Measurements from ENCODE around the gene ABCA4. TPM values are rescaled to one million over a fixed set of nuclear protein-coding genes. Genes with fewer than 3 reads are reported as not detected.

The ABCA4 gene
- total RNA-seq, 2 donors from 2014 or later: 2.0 to 3.7 TPM

- Histone ChIP-seq H3K9me3 (no peaks in the 10 kb centered on the region), H3K27me3 (replicated peaks; ENCODE audit: insufficient read depth) (no peaks in the 10 kb centered on the region), H3K4me3 (no peak overlapping the region), H3K27ac (no peak overlapping the region), H3K36me3 (no peaks in the 10 kb centered on the region), H3K4me1 (ENCODE audit: control insufficient read depth in 1 of 2, low read depth in 2 of 2) (peaks cover 0 to 13% of the 10 kb centered on the region in 2 donors)
- DNase-seq (ENCODE audit: low spot score): no peak
- no peak for TF ChIP-seq CTCF (IDR thresholded peaks at IDR 0.05)
- ATAC-seq (ENCODE audit: insufficient number of reproducible peaks, low FRiP score, low read depth): no peak
Measured at GRCh38 chr1:93964777-93965200, 156.2 kb downstream of the ABCA4 start.

- H3K27ac ChIP-seq: peak overlapping the region in 1 of 2 donors; percentile 33
- TF ChIP-seq CTCF (IDR thresholded peaks at IDR 0.05): no peak
Measured at GRCh38 chr1:93964096-93964776, 156.7 kb downstream of the ABCA4 start.

GRCh38 chr1:93963585-93963984 lies 157.4 kb downstream of the ABCA4 start:
- Histone ChIP-seq H3K36me3 (no peaks in the 10 kb centered on the region), H3K4me1 (ENCODE audit: control insufficient read depth in 1 of 2, low read depth in 2 of 2) (peaks cover 0 to 13% of the 10 kb centered on the region in 2 donors), H3K9me3 (no peaks in the 10 kb centered on the region), H3K27ac (peak overlapping the region in 1 of 2 donors; percentile 33), H3K27me3 (replicated peaks; ENCODE audit: insufficient read depth) (no peaks in the 10 kb centered on the region), H3K4me3 (no peak overlapping the region)
- TF ChIP-seq CTCF (IDR thresholded peaks at IDR 0.05): no peak
- ATAC-seq (ENCODE audit: insufficient number of reproducible peaks, low FRiP score, low read depth): no peak
- DNase-seq (ENCODE audit: low spot score): no peak

More at GRCh38 chr1:93964096-93964776, 156.7 kb downstream of the ABCA4 start:
- DNase-seq (ENCODE audit: low spot score) (no peak), ATAC-seq (ENCODE audit: insufficient number of reproducible peaks, low FRiP score, low read depth) (no peak)
- H3K36me3 ChIP-seq: no peaks in the 10 kb centered on the region
- no peaks in the 10 kb centered on the region for H3K9me3 ChIP-seq
- H3K27me3 ChIP-seq (replicated peaks; ENCODE audit: insufficient read depth): no peaks in the 10 kb centered on the region
- H3K4me3 ChIP-seq: no peak overlapping the region
- H3K4me1 ChIP-seq (ENCODE audit: control insufficient read depth in 1 of 2, low read depth in 2 of 2): peaks cover 0 to 13% of the 10 kb centered on the region in 2 donors

GRCh38 chr1:93961906-93962305 lies 159.0 kb downstream of the ABCA4 start:
- TF ChIP-seq CTCF (IDR thresholded peaks at IDR 0.05): no peak
- no peak overlapping the region for H3K27ac ChIP-seq
- H3K27me3 ChIP-seq (replicated peaks; ENCODE audit: insufficient read depth): no peaks in the 10 kb centered on the region
- ATAC-seq (ENCODE audit: insufficient number of reproducible peaks, low FRiP score, low read depth): no peak
- DNase-seq (ENCODE audit: low spot score): no peak
- H3K4me1 ChIP-seq (ENCODE audit: control insufficient read depth in 1 of 2, low read depth in 2 of 2): peaks cover 0 to 9% of the 10 kb centered on the region in 2 donors
- H3K9me3 ChIP-seq: no peaks in the 10 kb centered on the region
- H3K36me3 ChIP-seq: no peaks in the 10 kb centered on the region
- H3K4me3 ChIP-seq: no peak overlapping the region

- H3K27ac ChIP-seq: no peak overlapping the region
- DNase-seq (ENCODE audit: low spot score): no peak
- TF ChIP-seq CTCF (IDR thresholded peaks at IDR 0.05): no peak
- H3K4me1 ChIP-seq (ENCODE audit: control insufficient read depth in 1 of 2, low read depth in 2 of 2): peaks cover 0 to 9% of the 10 kb centered on the region in 2 donors
- no peaks in the 10 kb centered on the region for H3K27me3 ChIP-seq (replicated peaks; ENCODE audit: insufficient read depth)
- no peak for ATAC-seq (ENCODE audit: insufficient number of reproducible peaks, low FRiP score, low read depth)
- H3K4me3 ChIP-seq: no peak overlapping the region
- H3K36me3 ChIP-seq: no peaks in the 10 kb centered on the region
- peaks cover 1% of the 10 kb centered on the region for H3K9me3 ChIP-seq
Measured at GRCh38 chr1:93961443-93961842, 159.5 kb downstream of the ABCA4 start.

All from thoracic aorta (tissue), 2 donors.